ENCODE results near the gene BORCS5.
A peak's percentile ranks its signal among the peaks of the same experiment; 100 is the strongest.

The BORCS5 gene

GRCh38 chr12:12372946-12373722, 16.3 kb downstream of the BORCS5 start:
- ChIA-PET POLR2A (no interaction called here), CTCF (no interaction called here)
- DNase-seq (ENCODE audit: low read depth, low spot score) = no peak
- TF ChIP-seq, protein P1, sequence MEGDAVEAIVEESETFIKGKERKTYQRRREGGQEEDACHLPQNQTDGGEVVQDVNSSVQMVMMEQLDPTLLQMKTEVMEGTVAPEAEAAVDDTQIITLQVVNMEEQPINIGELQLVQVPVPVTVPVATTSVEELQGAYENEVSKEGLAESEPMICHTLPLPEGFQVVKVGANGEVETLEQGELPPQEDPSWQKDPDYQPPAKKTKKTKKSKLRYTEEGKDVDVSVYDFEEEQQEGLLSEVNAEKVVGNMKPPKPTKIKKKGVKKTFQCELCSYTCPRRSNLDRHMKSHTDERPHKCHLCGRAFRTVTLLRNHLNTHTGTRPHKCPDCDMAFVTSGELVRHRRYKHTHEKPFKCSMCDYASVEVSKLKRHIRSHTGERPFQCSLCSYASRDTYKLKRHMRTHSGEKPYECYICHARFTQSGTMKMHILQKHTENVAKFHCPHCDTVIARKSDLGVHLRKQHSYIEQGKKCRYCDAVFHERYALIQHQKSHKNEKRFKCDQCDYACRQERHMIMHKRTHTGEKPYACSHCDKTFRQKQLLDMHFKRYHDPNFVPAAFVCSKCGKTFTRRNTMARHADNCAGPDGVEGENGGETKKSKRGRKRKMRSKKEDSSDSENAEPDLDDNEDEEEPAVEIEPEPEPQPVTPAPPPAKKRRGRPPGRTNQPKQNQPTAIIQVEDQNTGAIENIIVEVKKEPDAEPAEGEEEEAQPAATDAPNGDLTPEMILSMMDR (IDR thresholded peaks at IDR 0.05; ENCODE audit: insufficient read depth, low read length, missing control alignments) = no peak
- H3K4me3 ChIP-seq (ENCODE audit: low read depth, low read length) = no peak overlapping the region

- TF ChIP-seq, protein P1 (IDR thresholded peaks at IDR 0.05; ENCODE audit: insufficient read depth, low read length, missing control alignments) = peak; percentile 43
- CTCF ChIA-PET = interaction anchor here (0.6 to 6.6 kb wide), 38 partner anchors 8 to 360 kb away, joined by 3 to 122 read pairs (median 4); partner anchors contain the start of genes DUSP16, GPR19 and MANSC1
- peak; percentile 52 for DNase-seq (ENCODE audit: low read depth, low spot score)
- H3K4me3 ChIP-seq (ENCODE audit: low read depth, low read length) = no peak overlapping the region
- POLR2A ChIA-PET = no interaction called here
Observed at GRCh38 chr12:12376646-12377448, 20.0 kb downstream of the BORCS5 start.

- TF ChIP-seq, protein P1 (IDR thresholded peaks at IDR 0.05; ENCODE audit: insufficient read depth, low read length, missing control alignments) = no peak
- ChIA-PET POLR2A (no interaction called here), CTCF (interaction anchor here (0.5 to 6.6 kb wide), 10 partner anchors 9 to 326 kb away, joined by 3 to 122 read pairs (median 6); partner anchors contain the start of gene DUSP16)
- no peak overlapping the region for H3K4me3 ChIP-seq (ENCODE audit: low read depth, low read length)
- no peak for DNase-seq (ENCODE audit: low read depth, low spot score)
Observed at GRCh38 chr12:12378616-12379015, 21.7 kb downstream of the BORCS5 start.

GRCh38 chr12:12379831-12380730, 23.2 kb downstream of the BORCS5 start:
- ChIA-PET POLR2A (no interaction called here), CTCF (interaction anchor here (1.0 to 6.6 kb wide), 10 partner anchors 8 to 324 kb away, joined by 3 to 122 read pairs (median 4); partner anchors contain the start of gene DUSP16)
- TF ChIP-seq, protein P1 (IDR thresholded peaks at IDR 0.05; ENCODE audit: insufficient read depth, low read length, missing control alignments) = no peak

DNA sequence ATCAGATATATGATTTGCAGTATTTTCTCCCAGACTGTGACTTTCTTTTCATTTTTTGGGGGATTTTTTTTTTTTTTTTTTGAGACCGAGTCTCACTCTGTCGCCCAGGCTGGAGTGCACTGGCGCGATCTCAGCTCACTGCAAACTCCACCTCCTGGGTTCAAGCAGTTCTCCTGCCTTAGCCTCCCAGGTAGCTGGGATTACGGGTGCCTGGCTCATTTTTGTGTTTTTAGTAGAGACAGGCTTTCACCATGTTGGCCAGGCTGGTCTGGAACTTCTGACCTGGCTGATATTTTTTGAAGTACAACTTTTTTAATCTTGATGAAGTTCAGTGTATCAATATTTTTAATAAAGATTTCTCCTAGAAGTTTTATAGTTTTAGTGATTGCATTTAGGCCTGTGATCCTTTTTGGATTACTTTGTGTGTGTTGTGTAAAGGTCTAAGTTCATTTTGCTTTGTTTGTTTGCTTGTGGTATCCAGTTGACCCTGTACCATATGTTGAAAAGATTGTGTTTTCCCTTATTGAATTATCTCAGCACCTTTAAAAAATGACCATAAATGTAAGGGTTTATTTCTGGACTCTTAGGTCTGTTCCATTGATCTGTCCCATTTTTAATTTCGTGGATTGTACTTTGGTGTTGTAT, 24.2 kb downstream of the BORCS5 start:
- POLR2A ChIA-PET = no interaction called here
- CTCF ChIA-PET = interaction anchor here (1.6 to 6.6 kb wide), 3 partner anchors 23 to 282 kb away, joined by 3 to 81 read pairs (median 5); partner anchors contain the start of gene DUSP16
- TF ChIP-seq, protein P1 (IDR thresholded peaks at IDR 0.05; ENCODE audit: insufficient read depth, low read length, missing control alignments) = no peak
- no peak overlapping the region for H3K4me3 ChIP-seq (ENCODE audit: low read depth, low read length)
- DNase-seq (ENCODE audit: low read depth, low spot score) = no peak

More at GRCh38 chr12:12379831-12380730, 23.2 kb downstream of the BORCS5 start:
- no peak overlapping the region for H3K4me3 ChIP-seq (ENCODE audit: low read depth, low read length)
- DNase-seq (ENCODE audit: low read depth, low spot score) = no peak
